Measurements from ENCODE around the gene SPDYE3.

Gene SPDYE3

DNA sequence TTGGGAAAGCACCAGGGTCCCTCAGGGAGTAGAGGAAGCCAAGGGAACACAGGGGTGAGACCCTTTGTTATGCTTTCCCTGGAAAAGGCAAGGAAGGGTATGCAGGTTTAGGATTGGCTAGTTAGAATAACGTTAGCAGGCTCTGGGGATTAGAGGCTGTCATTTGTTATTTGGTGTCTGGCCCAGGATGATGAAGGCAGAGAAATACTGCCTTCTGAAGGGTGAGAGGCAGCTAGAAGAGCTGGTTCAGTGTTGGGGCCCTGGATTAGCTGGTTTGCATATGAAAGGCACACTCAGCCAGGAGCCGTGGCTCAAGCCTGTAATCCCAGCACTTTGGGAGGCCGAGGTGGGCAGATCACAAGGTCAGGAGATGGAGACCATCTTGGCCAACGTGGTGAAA is 62.8 kb downstream of the SPDYE3 start:
- no peak for DNase-seq

DNA sequence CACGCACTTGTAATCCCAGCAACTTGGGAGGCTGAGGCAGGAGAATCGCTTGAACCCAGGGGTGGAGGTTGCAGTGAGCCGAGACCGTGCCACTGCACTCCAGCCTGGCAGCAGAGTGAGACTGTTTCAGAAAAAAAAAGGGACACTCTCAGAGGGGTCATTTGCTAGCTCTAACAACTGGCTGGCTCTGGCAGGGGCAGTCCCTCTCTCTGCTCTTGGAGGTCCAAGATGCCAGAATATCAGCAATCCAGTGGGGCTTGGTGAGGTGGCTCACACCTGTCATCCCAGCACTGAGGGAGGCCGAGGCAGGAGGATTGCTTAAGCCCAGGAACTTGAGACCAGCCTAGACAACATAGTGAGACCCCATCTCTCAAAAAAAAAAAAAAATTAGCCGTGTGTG is 63.2 kb downstream of the SPDYE3 start:
- no peak for DNase-seq

DNA sequence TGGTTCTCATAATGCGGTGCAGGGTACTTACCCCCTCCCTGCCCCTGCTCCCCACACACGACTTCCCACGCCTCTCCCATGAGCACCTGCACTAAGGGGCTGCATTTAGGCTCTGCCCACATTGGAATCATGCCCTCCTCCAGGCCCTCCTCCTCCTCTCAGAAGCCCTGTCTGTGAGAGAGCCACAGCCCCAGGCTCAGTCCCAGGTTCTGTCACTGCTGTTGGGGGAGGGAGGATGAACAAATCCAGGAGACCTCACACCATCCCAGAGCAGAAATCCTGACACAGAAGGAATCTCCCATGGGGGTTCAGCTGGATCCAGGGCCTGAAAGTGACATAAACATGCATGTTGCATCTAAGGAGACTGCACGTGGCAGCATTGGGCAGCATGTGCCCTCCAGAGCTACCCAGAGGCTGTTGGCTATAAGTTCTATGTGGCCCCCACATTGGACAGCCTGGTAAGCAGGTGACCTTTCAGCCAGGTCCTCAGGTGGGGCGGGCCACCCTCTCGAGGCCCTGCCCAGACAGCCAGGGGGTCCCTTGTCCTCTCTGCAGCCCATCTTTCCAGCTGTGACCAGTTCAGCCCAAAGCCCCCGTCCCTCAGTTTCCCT is 64.2 kb downstream of the SPDYE3 start:
- DNase-seq, result no peak

All from amygdala (tissue), 56 donors.